Measurements from ENCODE around the gene WDPCP. TPM values are rescaled to one million over a fixed set of nuclear protein-coding genes. Genes with fewer than 3 reads are reported as not detected.

Gene WDPCP
- polyA plus RNA-seq, 2 of the 4 experiments (the other 2 are of a cell fraction) = 3.0 to 7.6 TPM

DNA sequence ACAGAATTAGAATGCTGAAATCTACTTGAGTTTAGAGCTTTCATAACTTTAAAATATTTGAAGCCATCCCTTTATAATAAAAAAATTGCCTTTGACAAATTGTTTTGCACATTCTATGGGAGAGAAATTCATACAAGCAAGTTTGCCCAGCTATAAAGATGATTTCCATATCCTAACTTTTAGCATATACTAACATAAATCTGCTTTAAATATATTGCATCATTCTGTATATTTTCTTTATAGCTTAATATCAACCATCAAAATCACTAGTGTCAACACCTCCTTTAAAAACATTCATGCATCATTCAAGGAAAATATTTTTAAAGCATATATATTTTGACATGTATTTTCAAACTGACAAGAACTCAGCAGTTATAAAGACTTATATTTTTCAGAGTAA is 49.9 kb downstream of the WDPCP start:
- H3K4me2 ChIP-seq = no peak overlapping the region
- FAIRE-seq (no peak), ATAC-seq (no peak), DNase-seq (ENCODE audit: low read depth in 1 of 2, low spot score in 1 of 2) (no peak)
- no peak overlapping the region for H3K4me3 ChIP-seq
- no peak overlapping the region for H3K27ac ChIP-seq
- H3K4me1 ChIP-seq = no peaks in the 10 kb centered on the region
- H3K9me3 ChIP-seq = no peaks in the 10 kb centered on the region
- ChIA-PET POLR2A (no interaction called here), CTCF (no interaction called here)
- no peak for TF ChIP-seq HOXA7 (CRISPR knock-in tag; IDR thresholded peaks at IDR 0.05)
- TF ChIP-seq USF2 (IDR thresholded peaks at IDR 0.05) = no peak

- no peak overlapping the region for H3K4me3 ChIP-seq
- H3K4me1 ChIP-seq = no peaks in the 10 kb centered on the region
- WGBS (ENCODE audit: missing lambda C conversion rate) = 82% methylated on average over 2 of the region's 2 CpGs
- no peak for FAIRE-seq
- POLR2A ChIA-PET = no interaction called here
- H3K4me2 ChIP-seq = no peak overlapping the region
- no peaks in the 10 kb centered on the region for H3K9me3 ChIP-seq
- TF ChIP-seq CBX2 (IDR thresholded peaks at IDR 0.05; ENCODE audit: borderline replicate concordance, low read depth) = no peak
- TF ChIP-seq EHMT2 (IDR thresholded peaks at IDR 0.05; ENCODE audit: low read depth) = no peak
- no peak for TF ChIP-seq SMC3 (IDR thresholded peaks at IDR 0.05)
- no peak for TF ChIP-seq EP300 (IDR thresholded peaks at IDR 0.05)
- TF ChIP-seq ELK1 (IDR thresholded peaks at IDR 0.05; ENCODE audit: low read depth, low read length) = no peak
- TF ChIP-seq HOXB5 (CRISPR knock-in tag; IDR thresholded peaks at IDR 0.05) = no peak
- TF ChIP-seq ESRRA (IDR thresholded peaks at IDR 0.05; ENCODE audit: borderline replicate concordance, low read length) = no peak
- no peak for TF ChIP-seq RFX5 (IDR thresholded peaks at IDR 0.05)
- TF ChIP-seq HES2 (IDR thresholded peaks at IDR 0.05) = no peak
- no peak for TF ChIP-seq RNF2 (IDR thresholded peaks at IDR 0.05; ENCODE audit: borderline replicate concordance, low read depth)
- no peak for TF ChIP-seq POLR2A (IDR thresholded peaks at IDR 0.05; ENCODE audit: low read length)
- TF ChIP-seq FOSB (CRISPR knock-in tag; IDR thresholded peaks at IDR 0.05) = no peak
- no peak for TF ChIP-seq RAD21 (conservative IDR thresholded peaks at IDR 0.05 in 1 of 2, IDR thresholded peaks at IDR 0.05 in 1 of 2)
- TF ChIP-seq, protein P1, sequence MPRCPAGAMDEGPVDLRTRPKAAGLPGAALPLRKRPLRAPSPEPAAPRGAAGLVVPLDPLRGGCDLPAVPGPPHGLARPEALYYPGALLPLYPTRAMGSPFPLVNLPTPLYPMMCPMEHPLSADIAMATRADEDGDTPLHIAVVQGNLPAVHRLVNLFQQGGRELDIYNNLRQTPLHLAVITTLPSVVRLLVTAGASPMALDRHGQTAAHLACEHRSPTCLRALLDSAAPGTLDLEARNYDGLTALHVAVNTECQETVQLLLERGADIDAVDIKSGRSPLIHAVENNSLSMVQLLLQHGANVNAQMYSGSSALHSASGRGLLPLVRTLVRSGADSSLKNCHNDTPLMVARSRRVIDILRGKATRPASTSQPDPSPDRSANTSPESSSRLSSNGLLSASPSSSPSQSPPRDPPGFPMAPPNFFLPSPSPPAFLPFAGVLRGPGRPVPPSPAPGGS (IDR thresholded peaks at IDR 0.05) = no peak
- TF ChIP-seq BHLHE40 (IDR thresholded peaks at IDR 0.05; ENCODE audit: low read depth, low read length) = no peak
- CTCF ChIA-PET = no interaction called here
- no peak for ATAC-seq
- no peak for DNase-seq (ENCODE audit: low read depth in 1 of 2, low spot score in 1 of 2)
- no peak overlapping the region for H3K27ac ChIP-seq
Observed at GRCh38 chr2:63537306-63537705, 51.0 kb downstream of the WDPCP start.

GRCh38 chr2:63530704-63531279 is 57.5 kb downstream of the WDPCP start:
- peaks cover 8% of the 10 kb centered on the region; the same call in 2 of the 3 replicates for H3K9me3 ChIP-seq
- POLR2A ChIA-PET = no interaction called here
- H3K27ac ChIP-seq = no peak overlapping the region
- H3K4me1 ChIP-seq = no peaks in the 10 kb centered on the region
- FAIRE-seq = no peak
- ATAC-seq = no peak
- H3K4me3 ChIP-seq = no peak overlapping the region
- DNase-seq (ENCODE audit: low read depth in 1 of 2, low spot score in 1 of 2) = no peak
- TF ChIP-seq ATOH8 (CRISPR knock-in tag; IDR thresholded peaks at IDR 0.05; ENCODE audit: low read depth) = no peak
- no peak for TF ChIP-seq ZC3H11A (IDR thresholded peaks at IDR 0.05)
- no peak for TF ChIP-seq PHF8 (IDR thresholded peaks at IDR 0.05; ENCODE audit: borderline replicate concordance, low read depth)
- TF ChIP-seq EP300 (IDR thresholded peaks at IDR 0.05) = no peak
- no peak for TF ChIP-seq POLR2AphosphoS2 (conservative IDR thresholded peaks at IDR 0.05; ENCODE audit: low read length)
- TF ChIP-seq MAX (IDR thresholded peaks at IDR 0.05) = no peak
- no peak for TF ChIP-seq ELK1 (IDR thresholded peaks at IDR 0.05; ENCODE audit: low read depth, low read length)
- TF ChIP-seq RAD21 (conservative IDR thresholded peaks at IDR 0.05 in 1 of 2, IDR thresholded peaks at IDR 0.05 in 1 of 2) = no peak
- TF ChIP-seq MAFK (IDR thresholded peaks at IDR 0.05; ENCODE audit: partially characterized antibody) = no peak
- no peak for TF ChIP-seq HES2 (IDR thresholded peaks at IDR 0.05)
- TF ChIP-seq SREBF2 (IDR thresholded peaks at IDR 0.05) = no peak
- no peak for TF ChIP-seq TP53 (CRISPR knock-in tag; IDR thresholded peaks at IDR 0.05)
- CTCF ChIA-PET = no interaction called here
- H3K4me2 ChIP-seq = no peak overlapping the region
- 68% methylated on average over 16 of the region's 16 CpGs for WGBS (ENCODE audit: missing lambda C conversion rate)

All from A549 (cell line).